Kidney (tissue), 14 donors: ENCODE data around the gene LSAMP. TPM values are rescaled to one million over a fixed set of nuclear protein-coding genes. Genes with fewer than 3 reads are reported as not detected.
A peak's percentile ranks its signal among the peaks of the same experiment; 100 is the strongest.

Source experiments
- DNase-seq, 5 donors: peaks; one replicate each; pipeline ENCODE4 v3.0.0-alpha.2; 2013 to 2020
- FAIRE-seq: peaks from 2 replicates; lab custom pipeline; 2012; peaks lifted over from hg19 to GRCh38; lab: Jason Lieb, UNC
- H3K27ac ChIP-seq, 2 donors: one replicate each; pipeline ENCODE4 v1.7.0; 2013; ENCODE audit warnings: low read depth in 2 of 2, low read length in 2 of 2, inconsistent platforms in 1 of 2
- H3K27me3 ChIP-seq: one replicate; pipeline ENCODE4 v1.7.1; 2013; ENCODE audit warnings: low read length, inconsistent platforms; ENCODE audit not compliant: control insufficient read depth, insufficient read depth
- H3K36me3 ChIP-seq, 3 donors: one replicate each; pipeline versions ENCODE4 v1.7.0 to v1.7.1; 2013; ENCODE audit warnings: low read length in 3 of 3, control low read depth in 1 of 3, inconsistent platforms in 1 of 3; ENCODE audit not compliant: insufficient read depth in 3 of 3, control insufficient read depth in 2 of 3
- H3K4me1 ChIP-seq, 3 donors: one replicate each; pipeline versions ENCODE4 v1.7.0 to v1.7.1; 2013; ENCODE audit warnings: low read length in 3 of 3, inconsistent platforms in 1 of 3, low read depth in 1 of 3; ENCODE audit not compliant: control insufficient read depth in 2 of 3, insufficient read depth in 2 of 3
- H3K4me3 ChIP-seq, 3 donors: one replicate each; pipeline versions ENCODE4 v1.7.0 to v1.8.1; 2013; ENCODE audit warnings: low read length in 3 of 3, control low read depth in 1 of 3, inconsistent platforms in 1 of 3
- H3K9ac ChIP-seq, 3 donors: one replicate each; pipeline versions ENCODE4 v1.7.0 to v1.7.1; 2013; ENCODE audit warnings: low read length in 3 of 3, control low read depth in 1 of 3, inconsistent platforms in 1 of 3
- H3K9me3 ChIP-seq, 3 donors: one replicate each; pipeline versions ENCODE4 v1.7.0 to v1.7.1; 2013; ENCODE audit warnings: low read length in 3 of 3, control low read depth in 1 of 3, inconsistent platforms in 1 of 3; ENCODE audit not compliant: control insufficient read depth in 2 of 3, insufficient read depth in 1 of 3
- CTCF ChIP-seq: IDR thresholded peaks from 3 replicates; pipeline ENCODE4 v1.5.1; 2012; ENCODE audit warnings: mild to moderate bottlenecking, moderate library complexity, borderline replicate concordance; ENCODE audit not compliant: insufficient read depth; ENCODE audit errors: extremely low read depth
- intact Hi-C: fragments of 100-400 bp; cut with DNase I; formaldehyde crosslinking; loops from one replicate; pipeline ENCODE4 v1.11.1; 2022
- polyA plus RNA-seq: library from polyadenylated mRNA; stranded (reverse); fragments of 350-450 nt; fragmentation: Illumina TruSeq; extraction: RNeasy Lipid Tissue Mini Kit (QIAGEN cat#74804); gene quantifications from one replicate; pipeline ENCODE4 v1.2.3, GENCODE V29; 2014; ENCODE audit warnings: low read depth, low replicate concordance; ENCODE audit not compliant: insufficient read depth
- total RNA-seq: library from RNA; stranded (reverse); fragmentation: NEBNext Ultra II Directional; extraction: Animal tissue kit (Norgen Biotek cat#: 25700); gene quantifications from one replicate; pipeline ENCODE4 v1.2.1, GENCODE V29; 2021
- donor health status: control.
- donor health status: control.
- donor health status: control.
- donor health status: control.
- donor health status: control.
- donor health status: DM: yes; HTN: yes; CAD: no.
- donor health status: Normal renal cell carcinoma (clear cell type).

The LSAMP gene
- total and polyA plus RNA-seq, 2 donors from 2014 or later = 1.4 to 3.5 TPM

GRCh38 chr3:115975353-115975752 is 469.9 kb downstream of the LSAMP start:
- DNase-seq (no peak), FAIRE-seq (no peak)
- no peak overlapping the region for H3K9ac ChIP-seq
- no peaks in the 10 kb centered on the region for H3K27me3 ChIP-seq
- no peak overlapping the region for H3K4me3 ChIP-seq
- H3K4me1 ChIP-seq = no peaks in the 10 kb centered on the region
- H3K9me3 ChIP-seq = no peaks in the 10 kb centered on the region
- H3K36me3 ChIP-seq = no peaks in the 10 kb centered on the region
- H3K27ac ChIP-seq = no peak overlapping the region
- no peak for TF ChIP-seq CTCF
- intact Hi-C loops = no loop called here

- FAIRE-seq = no peak
- no peaks in the 10 kb centered on the region for H3K27me3 ChIP-seq
- no peak overlapping the region for H3K9ac ChIP-seq
- H3K27ac ChIP-seq = no peak overlapping the region
- TF ChIP-seq CTCF = no peak
- DNase-seq = no peak
- no peaks in the 10 kb centered on the region for H3K4me1 ChIP-seq
- no peak overlapping the region for H3K4me3 ChIP-seq
- intact Hi-C loops = no loop called here
- no peaks in the 10 kb centered on the region for H3K36me3 ChIP-seq
- no peaks in the 10 kb centered on the region for H3K9me3 ChIP-seq
Observed at GRCh38 chr3:115974940-115975339, 470.3 kb downstream of the LSAMP start.

- FAIRE-seq (no peak), DNase-seq (no peak)
- no peaks in the 10 kb centered on the region for H3K27me3 ChIP-seq
- intact Hi-C loops = no loop called here
- no peak for TF ChIP-seq CTCF
- no peaks in the 10 kb centered on the region for H3K36me3 ChIP-seq
- no peaks in the 10 kb centered on the region for H3K4me1 ChIP-seq
- H3K4me3 ChIP-seq = no peak overlapping the region
- H3K9me3 ChIP-seq = no peaks in the 10 kb centered on the region
- no peak overlapping the region for H3K9ac ChIP-seq
- H3K27ac ChIP-seq = no peak overlapping the region
Observed at GRCh38 chr3:115968871-115969270, 476.4 kb downstream of the LSAMP start.

GRCh38 chr3:115961380-115961779 is 483.9 kb downstream of the LSAMP start:
- FAIRE-seq (no peak), DNase-seq (peak in 2 of 5 donors; percentile 2 to 12)
- no peaks in the 10 kb centered on the region for H3K4me1 ChIP-seq
- no peak overlapping the region for H3K9ac ChIP-seq
- intact Hi-C loops = no loop called here
- no peak overlapping the region for H3K4me3 ChIP-seq
- H3K36me3 ChIP-seq = no peaks in the 10 kb centered on the region
- no peak overlapping the region for H3K27ac ChIP-seq
- H3K27me3 ChIP-seq = no peaks in the 10 kb centered on the region
- TF ChIP-seq CTCF = no peak
- no peaks in the 10 kb centered on the region for H3K9me3 ChIP-seq
